ENCODE results near the gene ZNHIT6.
"Not testable (repeated sequence)": the region's sequence is repeated elsewhere in the genome, so short reads cannot be mapped to it uniquely, and the experiment has no call there.

Gene ZNHIT6

DNA sequence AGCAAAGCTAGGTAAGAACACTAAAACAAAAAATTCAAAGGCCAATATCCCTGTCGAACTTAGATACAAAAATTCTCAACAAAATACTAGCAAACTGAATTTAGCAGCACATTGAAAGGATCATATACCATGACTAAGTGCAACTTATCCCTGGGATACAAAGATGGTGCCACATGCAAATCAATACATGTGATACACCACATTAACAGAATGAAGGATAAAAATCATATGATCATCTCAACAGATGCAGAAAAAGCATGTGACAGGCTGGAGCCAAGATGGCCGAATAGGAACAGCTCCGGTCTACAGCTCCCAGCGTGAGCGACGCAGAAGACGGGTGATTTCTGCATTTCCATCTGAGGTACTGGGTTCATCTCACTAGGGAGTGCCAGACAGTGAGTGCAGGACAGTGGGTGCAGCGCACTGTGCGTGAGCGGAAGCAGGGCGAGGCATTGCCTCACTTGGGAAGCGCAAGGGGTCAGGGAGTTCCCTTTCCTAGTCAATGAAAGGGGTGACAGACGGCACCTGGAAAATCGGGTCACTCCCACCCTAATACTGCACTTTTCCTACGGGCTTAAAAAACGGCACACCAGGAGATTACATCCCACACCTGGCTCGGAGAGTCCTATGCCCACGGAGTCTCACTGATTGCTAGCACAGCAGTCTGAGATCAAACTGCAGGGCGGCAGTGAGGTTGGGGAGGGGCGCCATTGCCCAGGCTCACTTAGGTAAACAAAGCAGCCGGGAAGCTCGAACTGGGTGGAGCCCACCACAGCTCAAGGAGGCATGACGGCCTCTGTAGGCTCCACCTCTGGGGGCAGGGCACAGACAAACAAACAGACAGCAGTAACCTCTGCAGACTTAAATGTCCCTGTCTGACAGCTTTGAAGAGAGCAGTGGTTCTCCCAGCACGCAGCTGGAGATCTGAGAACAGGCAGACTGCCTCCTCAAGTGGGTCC is 66.4 kb downstream of the ZNHIT6 start:
- CTCF ChIA-PET, POLR2A ChIA-PET: not testable (repeated sequence)
- WGBS (ENCODE audit: insufficient coverage): 93% methylated on average over 20 of the region's 24 CpGs

DNA sequence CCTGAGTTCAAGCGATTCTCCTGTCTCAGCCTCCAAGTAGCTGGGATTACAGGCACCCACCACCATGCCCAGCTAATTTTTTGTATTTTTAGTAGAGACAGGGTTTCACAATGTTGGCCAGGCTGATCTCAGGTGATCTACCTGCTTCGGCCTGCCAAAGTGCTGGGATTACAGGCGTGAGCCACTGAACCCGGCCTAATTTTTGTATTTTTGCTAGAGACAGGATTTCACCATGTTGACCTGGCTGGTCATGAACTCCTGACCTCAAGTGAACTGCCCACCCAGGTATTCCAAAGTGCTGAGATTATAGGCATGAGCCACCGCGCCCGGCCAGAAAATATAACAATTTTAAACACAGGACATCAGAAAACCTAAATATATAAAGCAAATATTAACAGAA is 68.3 kb downstream of the ZNHIT6 start:
- not testable (repeated sequence) for H3K27ac ChIP-seq (ENCODE audit: insufficient read depth in 1 of 2, low read depth in 1 of 2, low read length in 2 of 2, poor library complexity in 1 of 2, severe bottlenecking in 2 of 2); H3K4me1 ChIP-seq (ENCODE audit: control extremely low read depth in 1 of 4, control insufficient read depth in 4 of 4, insufficient read depth in 4 of 4, low read length in 3 of 4); H3K27me3 ChIP-seq (replicated peaks in 2 of 5; ENCODE audit: control insufficient read depth in 4 of 5, insufficient read depth in 5 of 5, low read length in 4 of 5); DNase-seq; H3K4me3 ChIP-seq (ENCODE audit: control insufficient read depth in 1 of 7, extremely low read depth in 1 of 7, insufficient read depth in 4 of 7, low read depth in 2 of 7, low read length in 6 of 7)
- CTCF ChIA-PET: interaction anchor here (1.0 kb wide), 1 partner anchor 331 kb away, joined by 3 read pairs; no protein-coding TSS in a partner anchor
- WGBS (ENCODE audit: insufficient coverage): 100% methylated on average over 4 of the region's 7 CpGs
- POLR2A ChIA-PET: interaction anchor here (0.7 kb wide), 1 partner anchor 618 kb away, joined by 4 read pairs; no protein-coding TSS in a partner anchor
- Histone ChIP-seq H3K36me3 (ENCODE audit: control insufficient read depth in 4 of 4, insufficient read depth in 4 of 4, low read length in 3 of 4) (peaks cover 6 to 18% (median 12%) of the 10 kb centered on the region in 4 experiments), H3K9me3 (ENCODE audit: control extremely low read depth in 1 of 5, control insufficient read depth in 4 of 5, insufficient read depth in 2 of 5, low read depth in 1 of 5, low read length in 4 of 5) (peaks cover 3 to 35% (median 14%) of the 10 kb centered on the region in 5 experiments)

More for the DNA sequence above, 66.4 kb downstream of the ZNHIT6 start:
- H3K4me3 ChIP-seq (ENCODE audit: control insufficient read depth in 1 of 7, extremely low read depth in 1 of 7, insufficient read depth in 4 of 7, low read depth in 2 of 7, low read length in 6 of 7); H3K4me1 ChIP-seq (ENCODE audit: control extremely low read depth in 1 of 4, control insufficient read depth in 4 of 4, insufficient read depth in 4 of 4, low read length in 3 of 4); H3K27me3 ChIP-seq (replicated peaks in 2 of 5; ENCODE audit: control insufficient read depth in 4 of 5, insufficient read depth in 5 of 5, low read length in 4 of 5); DNase-seq; H3K36me3 ChIP-seq (ENCODE audit: control insufficient read depth in 4 of 4, insufficient read depth in 4 of 4, low read length in 3 of 4); H3K27ac ChIP-seq (ENCODE audit: insufficient read depth in 1 of 2, low read depth in 1 of 2, low read length in 2 of 2, poor library complexity in 1 of 2, severe bottlenecking in 2 of 2): not testable (repeated sequence)
- peaks cover 3 to 27% (median 8%) of the 10 kb centered on the region in 5 experiments for H3K9me3 ChIP-seq (ENCODE audit: control extremely low read depth in 1 of 5, control insufficient read depth in 4 of 5, insufficient read depth in 2 of 5, low read depth in 1 of 5, low read length in 4 of 5)

DNA sequence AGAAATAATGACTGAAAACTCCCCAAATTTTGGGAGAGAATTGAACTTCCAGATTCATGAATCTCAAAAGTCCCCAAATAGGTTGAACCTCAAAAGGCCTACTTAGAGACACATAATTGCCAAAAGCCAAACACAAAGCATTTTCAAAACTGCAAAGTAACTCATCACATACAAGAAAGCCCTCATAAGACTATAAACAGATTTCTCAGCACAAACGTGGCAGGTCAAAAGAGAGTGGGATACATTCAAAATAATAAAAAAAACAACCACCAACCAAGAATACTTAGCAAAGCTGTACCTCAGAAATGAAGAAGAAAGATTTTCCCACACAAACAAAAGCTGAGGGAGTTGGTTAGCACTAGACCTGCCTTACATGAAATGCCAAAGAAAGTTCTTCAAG is 69.8 kb downstream of the ZNHIT6 start:
- Histone ChIP-seq H3K9me3 (ENCODE audit: control extremely low read depth in 1 of 5, control insufficient read depth in 4 of 5, insufficient read depth in 2 of 5, low read depth in 1 of 5, low read length in 4 of 5) (peaks cover 3 to 35% (median 14%) of the 10 kb centered on the region in 5 experiments), H3K4me3 (ENCODE audit: control insufficient read depth in 1 of 7, extremely low read depth in 1 of 7, insufficient read depth in 4 of 7, low read depth in 2 of 7, low read length in 6 of 7) (no peak overlapping the region), H3K4me1 (ENCODE audit: control extremely low read depth in 1 of 4, control insufficient read depth in 4 of 4, insufficient read depth in 4 of 4, low read length in 3 of 4) (no peaks in the 10 kb centered on the region), H3K36me3 (ENCODE audit: control insufficient read depth in 4 of 4, insufficient read depth in 4 of 4, low read length in 3 of 4) (peaks cover 6 to 18% (median 14%) of the 10 kb centered on the region in 4 experiments), H3K27me3 (replicated peaks in 2 of 5; ENCODE audit: control insufficient read depth in 4 of 5, insufficient read depth in 5 of 5, low read length in 4 of 5) (no peaks in the 10 kb centered on the region), H3K27ac (ENCODE audit: insufficient read depth in 1 of 2, low read depth in 1 of 2, low read length in 2 of 2, poor library complexity in 1 of 2, severe bottlenecking in 2 of 2) (no peak overlapping the region)
- no peak for DNase-seq
- POLR2A ChIA-PET: no interaction called here
- 80% methylated on average over 1 of the region's 1 CpG for WGBS (ENCODE audit: insufficient coverage)
- CTCF ChIA-PET: no interaction called here

DNA sequence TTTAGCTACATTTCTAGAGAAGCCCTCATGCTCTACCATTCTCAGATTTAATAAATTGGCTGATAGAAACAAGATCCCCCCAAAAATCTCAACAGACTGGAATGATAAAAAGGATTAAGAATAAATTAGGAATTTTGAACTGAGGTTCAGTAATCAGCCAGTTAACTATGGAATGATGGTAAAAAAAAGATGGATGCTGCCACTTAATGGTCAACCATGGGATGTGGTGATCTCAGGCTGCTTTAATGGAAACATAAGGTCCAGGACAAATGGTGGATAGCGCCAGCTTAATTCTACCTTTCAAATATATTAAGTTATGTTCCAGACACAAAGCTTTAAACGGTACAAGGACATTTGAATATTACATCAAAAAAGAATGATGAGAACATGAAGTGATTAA is 77.7 kb downstream of the ZNHIT6 start:
- POLR2A ChIA-PET: no interaction called here
- Histone ChIP-seq H3K9me3 (ENCODE audit: control extremely low read depth in 1 of 5, control insufficient read depth in 4 of 5, insufficient read depth in 2 of 5, low read depth in 1 of 5, low read length in 4 of 5) (no peaks in the 10 kb centered on the region), H3K4me1 (ENCODE audit: control extremely low read depth in 1 of 4, control insufficient read depth in 4 of 4, insufficient read depth in 4 of 4, low read length in 3 of 4) (peaks cover 0 to 4% (median 0%) of the 10 kb centered on the region in 4 experiments), H3K27ac (ENCODE audit: insufficient read depth in 1 of 2, low read depth in 1 of 2, low read length in 2 of 2, poor library complexity in 1 of 2, severe bottlenecking in 2 of 2) (no peak overlapping the region), H3K27me3 (replicated peaks in 2 of 5; ENCODE audit: control insufficient read depth in 4 of 5, insufficient read depth in 5 of 5, low read length in 4 of 5) (no peaks in the 10 kb centered on the region), H3K4me3 (ENCODE audit: control insufficient read depth in 1 of 7, extremely low read depth in 1 of 7, insufficient read depth in 4 of 7, low read depth in 2 of 7, low read length in 6 of 7) (no peak overlapping the region), H3K36me3 (ENCODE audit: control insufficient read depth in 4 of 4, insufficient read depth in 4 of 4, low read length in 3 of 4) (peaks cover 0 to 2% (median 0%) of the 10 kb centered on the region in 4 experiments)
- CTCF ChIA-PET: interaction anchor here (0.6 kb wide), 1 partner anchor 19 kb away, joined by 3 read pairs; no protein-coding TSS in a partner anchor
- WGBS (ENCODE audit: insufficient coverage): 100% methylated on average over 1 of the region's 2 CpGs
- no peak for DNase-seq

DNA sequence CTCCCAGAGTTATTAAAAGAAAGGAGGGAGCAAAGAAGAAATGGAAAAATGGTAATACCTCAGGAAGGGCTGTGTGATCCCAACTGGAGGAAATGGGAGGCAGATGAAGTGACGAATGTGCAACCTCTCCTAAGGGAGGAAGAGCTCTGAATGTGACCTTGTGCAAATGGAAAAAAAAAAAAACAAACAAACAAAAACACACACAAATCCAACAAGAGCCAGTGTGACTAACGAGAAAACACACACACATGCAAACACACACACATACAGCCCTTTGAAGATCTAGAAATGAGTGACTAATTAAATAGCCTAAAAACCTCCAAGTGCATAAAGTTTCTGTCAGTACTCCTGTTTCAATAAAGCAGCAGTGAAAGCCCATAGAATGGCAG is 78.7 kb downstream of the ZNHIT6 start:
- no peak for DNase-seq
- ChIA-PET POLR2A (no interaction called here), CTCF (no interaction called here)
- H3K4me3 ChIP-seq (ENCODE audit: control insufficient read depth in 1 of 7, extremely low read depth in 1 of 7, insufficient read depth in 4 of 7, low read depth in 2 of 7, low read length in 6 of 7): no peak overlapping the region
- peaks cover 0 to under 1% (median 0%) of the 10 kb centered on the region in 4 experiments for H3K36me3 ChIP-seq (ENCODE audit: control insufficient read depth in 4 of 4, insufficient read depth in 4 of 4, low read length in 3 of 4)
- H3K27me3 ChIP-seq (replicated peaks in 2 of 5; ENCODE audit: control insufficient read depth in 4 of 5, insufficient read depth in 5 of 5, low read length in 4 of 5): no peaks in the 10 kb centered on the region
- H3K9me3 ChIP-seq (ENCODE audit: control extremely low read depth in 1 of 5, control insufficient read depth in 4 of 5, insufficient read depth in 2 of 5, low read depth in 1 of 5, low read length in 4 of 5): no peaks in the 10 kb centered on the region
- peaks cover 0 to 4% (median 0%) of the 10 kb centered on the region in 4 experiments for H3K4me1 ChIP-seq (ENCODE audit: control extremely low read depth in 1 of 4, control insufficient read depth in 4 of 4, insufficient read depth in 4 of 4, low read length in 3 of 4)
- H3K27ac ChIP-seq (ENCODE audit: insufficient read depth in 1 of 2, low read depth in 1 of 2, low read length in 2 of 2, poor library complexity in 1 of 2, severe bottlenecking in 2 of 2): peak overlapping the region in 1 of 2 experiments; percentile 22
- WGBS (ENCODE audit: insufficient coverage): no CpG with 5 or more reads among the region's 2 CpGs

DNA sequence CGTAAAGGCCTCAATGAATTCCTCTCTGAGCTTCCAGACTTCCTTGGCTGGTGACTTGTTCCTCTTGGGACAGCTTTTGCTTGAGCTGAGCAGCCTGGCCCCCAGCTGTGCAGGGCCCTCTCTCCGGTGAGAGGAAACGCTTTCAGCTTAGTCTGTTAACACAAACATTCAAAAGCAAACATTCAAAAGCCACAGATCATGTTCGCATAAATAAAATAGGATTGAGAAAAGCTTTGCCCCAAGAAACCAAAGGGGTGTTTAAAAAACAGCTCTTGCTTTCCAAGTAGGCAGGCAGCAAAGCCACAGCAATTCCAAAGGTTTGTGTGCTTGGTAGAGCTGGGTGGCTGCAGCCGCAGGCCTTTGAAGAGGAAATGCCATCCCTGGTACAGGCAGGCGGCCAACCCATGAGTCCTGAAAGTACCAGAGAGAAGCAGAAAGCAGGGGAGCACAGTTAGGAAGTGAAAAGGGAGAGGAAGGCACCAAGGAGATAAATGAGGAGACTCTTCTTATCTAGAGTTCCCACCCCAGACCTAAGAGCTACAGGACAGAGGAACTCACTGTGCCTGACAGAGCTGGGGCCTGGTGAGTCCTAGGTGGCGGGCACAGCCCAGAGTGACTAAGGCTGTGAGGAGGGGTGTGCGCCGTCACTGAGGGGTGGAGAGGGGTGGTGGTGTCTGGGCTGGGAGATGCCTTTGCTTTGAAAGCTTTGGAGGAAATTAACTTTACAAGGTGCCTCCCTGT is 79.3 kb downstream of the ZNHIT6 start:
- Histone ChIP-seq H3K4me1 (ENCODE audit: control extremely low read depth in 1 of 4, control insufficient read depth in 4 of 4, insufficient read depth in 4 of 4, low read length in 3 of 4) (peaks cover 0 to 4% (median 0%) of the 10 kb centered on the region in 4 experiments), H3K27ac (ENCODE audit: insufficient read depth in 1 of 2, low read depth in 1 of 2, low read length in 2 of 2, poor library complexity in 1 of 2, severe bottlenecking in 2 of 2) (peak overlapping the region; percentile 21 to 22), H3K9me3 (ENCODE audit: control extremely low read depth in 1 of 5, control insufficient read depth in 4 of 5, insufficient read depth in 2 of 5, low read depth in 1 of 5, low read length in 4 of 5) (no peaks in the 10 kb centered on the region), H3K36me3 (ENCODE audit: control insufficient read depth in 4 of 4, insufficient read depth in 4 of 4, low read length in 3 of 4) (no peaks in the 10 kb centered on the region), H3K4me3 (ENCODE audit: control insufficient read depth in 1 of 7, extremely low read depth in 1 of 7, insufficient read depth in 4 of 7, low read depth in 2 of 7, low read length in 6 of 7) (no peak overlapping the region), H3K27me3 (replicated peaks in 2 of 5; ENCODE audit: control insufficient read depth in 4 of 5, insufficient read depth in 5 of 5, low read length in 4 of 5) (no peaks in the 10 kb centered on the region)
- POLR2A ChIA-PET: no interaction called here
- 83% methylated on average over 9 of the region's 9 CpGs for WGBS (ENCODE audit: insufficient coverage)
- CTCF ChIA-PET: no interaction called here
- peak in 2 of 3 donors; percentile 18 to 55 for DNase-seq
